GM12891 (cell line): Measurements from ENCODE around the gene AKIRIN2.
A peak's percentile ranks its signal among the peaks of the same experiment; 100 is the strongest.
"Not testable (repeated sequence)": the region's sequence is repeated elsewhere in the genome, so short reads cannot be mapped to it uniquely, and the experiment has no call there.

ENCODE experiments used
- DNase-seq: peaks from one replicate; pipeline ENCODE4 v3.0.0; 2011; ENCODE audit warnings: low spot score; ENCODE audit not compliant: insufficient read length
- FAIRE-seq: peaks from 2 replicates; lab custom pipeline; 2011; peaks lifted over from hg19 to GRCh38; lab: Jason Lieb, UNC
- PAX5 ChIP-seq: IDR thresholded peaks from 2 replicates; pipeline ENCODE4 v1.6.1; 2011; ENCODE audit warnings: low read length, moderate library complexity, mild to moderate bottlenecking; ENCODE audit not compliant: insufficient read depth, severe bottlenecking
- POLR2A ChIP-seq: IDR thresholded peaks from 2 replicates; pipeline ENCODE4 v1.6.1; 2011; ENCODE audit warnings: low read depth, low read length, control low read depth
- POLR2AphosphoS5 ChIP-seq: IDR thresholded peaks from 2 replicates; pipeline ENCODE4 v1.6.1; 2011; ENCODE audit warnings: low read depth, low read length, control low read depth
- POU2F2 ChIP-seq: IDR thresholded peaks from 2 replicates; pipeline ENCODE4 v1.6.1; 2011; ENCODE audit warnings: low read depth, mild to moderate bottlenecking, control low read depth, low read length, moderate library complexity
- SPI1 ChIP-seq: IDR thresholded peaks from 2 replicates; pipeline ENCODE4 v1.6.1; 2011; ENCODE audit warnings: low read depth, low read length, control low read depth
- TAF1 ChIP-seq: IDR thresholded peaks from 2 replicates; pipeline ENCODE4 v1.6.1; 2011; ENCODE audit warnings: low read depth, low read length, control low read depth

AKIRIN2 gene

DNA sequence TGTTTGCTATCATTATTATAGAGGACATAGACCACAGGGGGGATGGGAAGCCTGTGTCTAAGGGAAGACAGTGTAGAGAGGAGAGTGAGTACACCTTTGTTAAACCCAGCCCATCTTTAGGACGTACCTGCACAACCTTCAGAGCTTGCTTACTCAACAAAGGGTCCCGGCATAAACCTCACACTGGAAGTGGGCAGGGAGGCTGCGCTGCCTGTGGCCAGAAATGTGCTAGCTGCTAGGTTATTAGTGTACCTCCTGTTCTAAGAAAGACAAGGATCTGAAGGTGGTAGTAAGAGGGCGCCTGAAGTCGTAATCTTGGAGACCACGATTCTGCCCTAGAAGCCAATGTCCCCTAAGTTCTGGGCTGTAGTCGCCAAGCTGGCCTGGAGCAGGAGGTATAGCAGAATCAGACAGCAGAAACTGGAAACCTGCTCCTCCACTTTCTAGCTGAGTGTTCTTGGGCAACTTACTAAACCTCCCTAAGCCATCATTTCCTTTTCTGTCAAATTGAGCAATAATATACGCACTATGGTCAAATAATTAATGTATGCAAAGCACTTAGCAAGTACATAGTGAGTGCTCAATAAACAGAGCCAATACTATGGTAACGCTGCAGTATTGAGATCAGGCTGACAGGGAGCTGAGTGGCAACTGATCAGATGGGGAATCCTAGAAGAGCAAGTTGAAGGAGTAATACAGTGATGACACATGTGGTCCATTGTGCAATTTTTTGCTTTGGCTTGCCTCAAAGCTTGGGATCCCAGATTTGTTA is 16.8 kb upstream of the AKIRIN2 start:
- TF ChIP-seq POLR2AphosphoS5 = no peak
- no peak for TF ChIP-seq PAX5
- no peak for TF ChIP-seq SPI1
- no peak for TF ChIP-seq POLR2A
- no peak for DNase-seq
- FAIRE-seq = peak; percentile 9

DNA sequence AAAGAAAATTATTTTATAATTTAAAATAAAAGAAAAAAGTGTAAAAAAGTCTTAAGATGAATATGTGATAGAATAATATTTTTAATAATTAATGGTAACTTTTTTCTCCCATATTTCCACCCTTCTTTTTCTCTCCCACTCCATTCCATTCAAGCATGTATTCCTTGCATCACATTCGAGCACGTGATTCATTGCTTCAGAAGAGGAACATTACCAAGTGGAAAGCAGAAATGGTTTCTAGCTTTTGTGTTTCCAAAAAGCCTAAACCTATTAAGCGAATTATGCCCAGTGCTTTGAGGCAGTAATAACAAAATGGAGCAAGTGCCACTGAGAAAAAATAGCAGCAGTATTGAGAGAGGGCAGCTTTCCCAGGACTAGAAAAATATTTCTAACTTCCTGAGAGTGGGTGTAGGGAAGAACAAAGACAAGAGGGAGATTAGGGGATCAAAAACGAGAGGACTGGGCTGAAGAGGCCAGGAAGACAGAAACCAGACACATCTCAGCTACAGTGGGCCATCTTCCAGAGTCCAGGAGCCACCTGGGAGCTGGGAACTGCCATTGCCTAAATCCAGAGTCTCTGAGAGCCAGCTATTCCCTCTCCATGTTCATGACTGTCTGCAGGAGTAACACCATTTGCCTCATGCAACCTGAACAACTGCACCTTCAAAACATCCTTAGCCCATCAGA is 15.0 kb upstream of the AKIRIN2 start:
- FAIRE-seq (no peak), DNase-seq (no peak)
- TF ChIP-seq POLR2AphosphoS5 (no peak), SPI1 (no peak), PAX5 (no peak), POU2F2 (no peak), TAF1 (no peak), POLR2A (no peak)

DNA sequence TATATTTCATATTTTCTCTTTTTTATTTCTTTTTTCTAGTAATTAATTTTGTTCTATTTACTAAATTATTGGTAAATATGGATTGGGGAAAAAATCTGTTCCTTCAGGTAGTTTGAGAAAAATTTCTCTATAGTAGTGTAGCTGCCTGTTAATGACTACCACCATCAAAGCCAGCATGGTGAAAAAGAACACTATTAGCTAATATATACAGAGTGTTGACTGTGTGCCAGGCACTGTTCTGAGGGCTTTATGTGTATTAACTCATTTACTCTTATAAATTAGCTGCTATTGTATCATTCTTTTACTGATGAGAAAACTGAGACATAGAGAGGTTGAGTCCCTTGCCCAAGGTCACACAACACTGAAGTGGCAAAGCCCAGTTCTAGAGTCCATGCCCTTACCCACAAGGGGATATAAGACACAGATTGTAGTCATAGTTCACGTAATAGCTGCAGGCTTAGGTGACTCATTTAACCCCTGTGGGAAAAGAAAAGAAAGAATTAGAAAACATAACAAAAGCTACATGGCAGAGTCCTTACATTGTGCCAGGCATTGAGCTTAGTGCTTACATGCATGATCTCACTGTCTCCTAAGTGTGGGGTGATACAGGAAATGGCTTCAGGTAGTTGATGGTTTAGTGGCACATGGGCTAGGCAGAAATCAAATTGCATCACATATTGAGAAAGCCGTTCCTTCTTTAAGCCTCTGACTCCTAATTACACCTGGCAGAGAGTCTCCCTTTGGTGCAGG is 12.2 kb upstream of the AKIRIN2 start:
- TF ChIP-seq POLR2A (no peak), POLR2AphosphoS5 (no peak), TAF1 (no peak), PAX5 (no peak), POU2F2 (no peak), SPI1 (no peak)
- FAIRE-seq = peak; percentile 82
- DNase-seq = no peak

DNA sequence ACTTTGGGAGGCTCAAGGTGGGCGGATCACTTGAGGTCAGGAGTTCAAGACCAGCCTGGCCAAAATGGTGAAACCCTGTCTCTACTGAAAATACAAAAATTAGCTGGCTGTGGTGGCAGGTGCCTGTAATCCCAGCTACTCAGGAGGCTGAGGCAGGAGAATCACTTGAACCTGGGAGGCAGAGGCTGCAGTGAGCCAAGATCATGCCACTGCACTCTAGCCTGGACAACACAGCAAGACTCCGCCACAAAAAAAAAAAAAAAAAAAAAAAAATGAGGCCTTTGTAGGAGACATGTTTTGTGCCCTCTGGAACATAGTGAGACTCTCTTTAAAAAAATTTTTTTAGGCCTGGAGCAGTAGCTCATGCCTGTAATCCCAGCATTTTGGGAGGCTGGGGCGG is 10.7 kb upstream of the AKIRIN2 start:
- not testable (repeated sequence) for FAIRE-seq

DNA sequence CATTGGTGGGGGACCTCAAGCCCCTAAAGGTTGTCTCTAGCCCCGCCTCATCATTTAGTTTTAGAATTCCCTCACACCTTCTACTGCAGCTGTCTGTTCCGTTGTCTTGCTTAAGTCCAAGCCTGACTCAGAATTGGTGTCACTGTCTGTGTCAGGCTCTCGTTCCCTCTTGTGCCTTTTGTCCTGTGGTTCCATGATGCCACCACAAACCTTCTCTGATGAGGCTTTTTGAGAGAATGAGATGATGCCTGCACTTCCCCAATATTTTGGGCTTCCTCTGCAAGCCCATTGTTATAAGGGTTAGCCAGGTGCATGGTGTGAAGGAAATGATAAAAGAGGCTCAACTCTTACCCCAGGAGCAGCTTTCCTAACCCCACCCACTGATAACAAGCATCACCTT is 8.1 kb upstream of the AKIRIN2 start:
- FAIRE-seq (no peak), DNase-seq (no peak)

More for the DNA sequence above, 10.7 kb upstream of the AKIRIN2 start:
- not testable (repeated sequence) for DNase-seq

DNA sequence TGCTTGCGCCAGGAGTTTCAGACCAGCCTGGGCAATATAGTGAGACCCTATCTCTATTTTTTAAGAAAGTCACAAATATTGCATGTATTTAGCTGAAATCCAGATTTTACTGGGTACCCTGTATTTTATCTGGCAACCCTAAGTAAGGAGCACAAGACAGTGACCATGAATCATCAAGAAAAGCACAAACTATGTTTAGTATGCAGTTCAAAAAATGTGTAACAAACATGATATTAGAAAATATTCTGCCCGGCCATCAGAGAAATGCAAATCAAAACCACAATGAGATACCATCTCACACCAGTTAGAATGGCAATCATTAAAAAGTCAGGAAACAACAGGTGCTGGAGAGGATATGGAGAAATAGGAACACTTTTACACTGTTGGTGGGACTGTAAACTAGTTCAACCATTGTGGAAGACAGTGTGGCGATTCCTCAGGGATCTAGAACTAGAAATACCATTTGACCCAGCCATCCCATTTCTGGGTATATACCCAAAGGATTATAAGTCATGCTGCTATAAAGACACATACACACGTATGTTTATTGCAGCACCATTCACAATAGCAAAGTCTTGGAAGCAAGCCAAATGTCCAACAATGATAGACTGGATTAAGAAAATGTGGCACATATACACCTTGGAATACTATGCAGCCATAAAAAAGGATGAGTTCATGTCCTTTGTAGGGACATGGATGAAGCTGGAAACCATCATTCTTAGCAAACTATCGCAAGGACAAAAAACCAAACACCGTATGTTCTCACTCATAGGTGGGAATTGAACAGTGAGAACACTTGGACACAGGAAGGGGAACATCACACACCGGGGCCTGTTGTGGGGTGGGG is 6.8 kb upstream of the AKIRIN2 start:
- FAIRE-seq, DNase-seq: not testable (repeated sequence)

More for the DNA sequence above, 8.1 kb upstream of the AKIRIN2 start:
- TF ChIP-seq TAF1 (no peak), POLR2A (no peak), POU2F2 (no peak), SPI1 (peak; percentile 72), PAX5 (no peak), POLR2AphosphoS5 (no peak)

DNA sequence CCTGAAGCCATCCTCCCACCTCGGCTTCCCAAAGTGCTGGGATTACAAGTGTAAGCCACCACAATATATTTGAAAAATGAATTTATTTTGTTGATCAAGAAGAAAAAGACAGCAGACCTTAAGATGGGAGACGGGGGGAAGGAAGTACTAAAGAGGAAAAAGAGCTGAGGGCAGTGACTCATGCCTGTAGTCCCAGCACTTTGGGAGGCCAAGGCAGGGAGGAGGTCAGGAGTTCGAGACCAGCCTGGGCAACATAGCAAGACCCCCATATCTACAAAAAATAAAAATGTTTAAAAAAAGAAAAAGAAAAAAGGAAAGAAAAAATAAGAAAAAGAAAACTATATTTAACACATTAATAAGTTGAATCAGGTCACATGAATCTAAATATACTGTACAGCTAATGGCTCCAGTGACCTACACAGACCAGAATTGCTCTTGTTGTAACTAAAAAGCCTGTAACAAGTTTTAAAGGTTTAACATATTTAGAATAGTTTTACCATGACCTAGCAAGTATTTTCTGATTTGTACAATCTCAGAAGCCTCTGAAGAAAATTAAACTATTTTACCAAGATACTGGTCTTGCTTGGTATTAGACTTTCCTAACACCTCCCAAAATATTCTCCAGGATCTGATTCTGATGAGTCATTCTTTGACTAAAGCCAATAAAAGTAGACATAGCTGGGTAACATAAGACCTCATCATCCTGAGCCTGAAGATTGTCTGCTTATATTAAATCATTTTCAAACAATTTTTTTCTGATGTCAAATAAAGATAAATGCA is 4.3 kb upstream of the AKIRIN2 start:
- FAIRE-seq = no peak
- TF ChIP-seq SPI1 (no peak), POLR2AphosphoS5 (no peak), POU2F2 (no peak), PAX5 (no peak), POLR2A (no peak), TAF1 (no peak)
- DNase-seq = no peak

DNA sequence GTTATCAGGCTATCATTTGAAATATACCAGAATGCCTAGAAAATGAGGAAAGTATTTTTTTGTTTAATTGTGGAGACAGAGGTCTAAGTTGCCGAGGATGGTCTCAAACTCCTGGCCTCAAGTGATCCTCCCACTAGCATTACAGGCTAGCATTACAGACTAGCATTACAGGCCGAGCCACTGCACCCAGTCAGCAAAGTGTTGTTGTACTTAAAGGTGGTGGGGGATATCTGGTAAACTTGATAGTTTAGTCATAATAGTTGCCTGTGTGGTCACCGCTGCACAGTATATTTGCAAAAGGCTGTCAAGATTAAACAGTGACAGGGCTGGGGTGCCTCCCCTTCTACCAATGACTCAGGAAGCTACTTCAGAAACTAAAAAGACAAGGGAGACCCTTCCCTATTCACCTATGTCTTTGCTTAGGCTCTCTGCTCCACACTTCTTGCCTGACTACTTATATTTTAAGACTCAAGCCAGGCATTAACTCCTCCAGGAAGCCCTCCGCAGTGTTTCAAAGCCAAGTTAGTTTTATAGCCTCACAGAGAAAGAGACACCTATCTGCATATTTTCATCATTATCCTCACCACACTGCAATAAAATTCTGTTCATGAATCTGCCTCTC is 3.1 kb upstream of the AKIRIN2 start:
- FAIRE-seq (peak; percentile 93), DNase-seq (no peak)
- TF ChIP-seq POLR2AphosphoS5 (no peak), PAX5 (no peak), POU2F2 (peak; percentile 89), SPI1 (peak; percentile 34; the same call in 1 of the 2 replicates), TAF1 (no peak), POLR2A (no peak)

DNA sequence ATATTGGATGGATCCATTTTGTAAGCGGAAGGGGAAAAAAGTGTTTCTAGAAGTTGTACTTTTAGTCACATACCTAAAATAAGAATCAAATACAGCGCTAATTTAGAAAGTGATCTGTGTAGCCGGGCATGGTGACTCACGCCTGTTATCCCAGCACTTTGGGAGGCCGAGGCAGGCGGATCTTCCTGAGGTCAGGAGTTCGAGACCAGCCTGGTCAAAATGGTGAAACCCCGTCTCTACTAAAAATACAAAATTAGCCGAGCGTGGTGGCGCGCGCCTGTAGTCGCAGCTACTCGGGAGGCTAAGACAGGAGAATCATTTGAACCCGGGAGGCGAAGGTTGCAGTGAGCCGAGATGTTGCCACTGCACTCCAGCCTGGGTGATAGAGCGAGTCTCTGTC is 1.0 kb upstream of the AKIRIN2 start:
- FAIRE-seq, DNase-seq: not testable (repeated sequence)
